HepG2 (cell line): ENCODE data around the gene RBPMS2. TPM values are rescaled to one million over a fixed set of nuclear protein-coding genes. Genes with fewer than 3 reads are reported as not detected.

Experiments
- ATAC-seq: fragments of 200-7000 bp; cut with Tn5 transposase; 3 replicates; pipeline ENCODE4 v1.9.1; 2020; ENCODE audit warnings: mild to moderate bottlenecking, moderate library complexity
- BruUV-seq: library from RNA; stranded (reverse); fragments of 400-500 nt; replicated peaks from 2 replicates; lab custom pipeline; 2021; lab: Mats Ljungman, UMichigan
- CTCF ChIA-PET: fragments of 300-600 bp; formaldehyde crosslinking; extraction: SDS; loops from one replicate; lab custom pipeline; 2021; ENCODE audit warnings: low total read pairs, inconsistent platforms, low intra/inter-chr PET ratio; lab: Yijun Ruan, JAX
- POLR2A ChIA-PET: fragments of 350-600 bp; sonication (Branson Sonifier 250); formaldehyde crosslinking; loops from one replicate; lab custom pipeline; 2020; ENCODE audit warnings: antibody characterized with exemption, inconsistent platforms; lab: Yijun Ruan, JAX
- DNase-seq: peaks from one replicate; pipeline ENCODE4 v3.0.0-alpha.2; 2015; ENCODE audit warnings: low spot score
- FAIRE-seq: peaks from 3 replicates; lab custom pipeline; 2011; peaks lifted over from hg19 to GRCh38; lab: Jason Lieb, UNC
- H2AFZ ChIP-seq: one replicate; pipeline ENCODE4 v1.6.1; 2011; ENCODE audit warnings: low read length, inconsistent platforms
- H3K27ac ChIP-seq: fragments of 300-600 bp; 3 replicates; pipeline ENCODE4 v1.8.0; 2011; ENCODE audit warnings: mixed run types, mild to moderate bottlenecking, mixed read lengths, low read length, inconsistent platforms; ENCODE audit not compliant: insufficient read depth; ENCODE audit errors: extremely low read length
- H3K27me3 ChIP-seq, 2 experiments: fragments of 200-600 bp in 1 of 2; 2 replicates in 1 of 2; 3 replicates in 1 of 2; pipeline versions ENCODE4 v1.6.0 to v1.8.0; 2011; ENCODE audit warnings: low read length in 2 of 2, mild to moderate bottlenecking in 2 of 2, moderate library complexity in 2 of 2, inconsistent platforms in 1 of 2; ENCODE audit not compliant: insufficient read depth in 2 of 2, control insufficient read depth in 1 of 2
- H3K36me3 ChIP-seq, 2 experiments: fragments of 200-600 bp in 1 of 2; replicated peaks in 1 of 2; 2 replicates in 1 of 2; 3 replicates in 1 of 2; pipeline versions ENCODE4 v1.5.1 to v1.8.0; 2011; ENCODE audit warnings: low read length in 2 of 2, inconsistent platforms in 1 of 2; ENCODE audit not compliant: insufficient read depth in 2 of 2, control insufficient read depth in 1 of 2
- H3K4me1 ChIP-seq: 2 replicates; pipeline ENCODE4 v1.5.1; 2012; ENCODE audit warnings: low read length, inconsistent platforms; ENCODE audit not compliant: insufficient read depth
- H3K4me2 ChIP-seq: 2 replicates; pipeline ENCODE4 v1.6.0; 2011; ENCODE audit warnings: low read depth, low read length, inconsistent platforms
- H3K4me3 ChIP-seq, 3 experiments: fragments of 200-600 bp in 1 of 3; sonication (generic), shearing (Covaris generic) in 1 of 3; replicated peaks in 1 of 3; 2 replicates each; pipeline ENCODE4 v1.5.1; 2011 to 2016; ENCODE audit warnings: low read length in 3 of 3, inconsistent platforms in 2 of 3, low read depth in 2 of 3, mild to moderate bottlenecking in 2 of 3, control low read depth in 1 of 3, mixed read lengths in 1 of 3; ENCODE audit not compliant: insufficient read depth in 1 of 3
- H3K79me2 ChIP-seq: one replicate; pipeline ENCODE4 v1.6.1; 2011; ENCODE audit warnings: low read length, inconsistent platforms; ENCODE audit not compliant: insufficient read depth
- H3K9ac ChIP-seq: 2 replicates; pipeline ENCODE4 v1.6.0; 2011; ENCODE audit warnings: mild to moderate bottlenecking, low read depth, low read length, inconsistent platforms; ENCODE audit not compliant: insufficient read depth
- H3K9me3 ChIP-seq: 2 replicates; pipeline ENCODE4 v1.5.1; 2012; ENCODE audit warnings: mild to moderate bottlenecking, low read length
- H4K20me1 ChIP-seq: 2 replicates; pipeline ENCODE4 v1.6.0; 2011; ENCODE audit warnings: inconsistent platforms, mild to moderate bottlenecking, low read length, moderate library complexity; ENCODE audit not compliant: insufficient read depth
- ATRX ChIP-seq: sonication (generic); formaldehyde crosslinking; IDR thresholded peaks from 2 replicates; pipeline ENCODE4 v1.4.0; 2020; ENCODE audit warnings: missing genetic modification reagents, borderline replicate concordance
- FOSL1 ChIP-seq: sonication (generic); formaldehyde crosslinking; IDR thresholded peaks from 2 replicates; pipeline ENCODE4 v1.9.0; 2021; ENCODE audit warnings: missing genetic modification reagents, borderline replicate concordance
- PRMT3 ChIP-seq: sonication (generic); formaldehyde crosslinking; IDR thresholded peaks from 2 replicates; pipeline ENCODE4 v1.8.1; 2022; ENCODE audit warnings: low read depth, mild to moderate bottlenecking, moderate library complexity, missing genetic modification reagents, borderline replicate concordance
- ZMYM3 ChIP-seq: sonication (generic); formaldehyde crosslinking; IDR thresholded peaks from 2 replicates; pipeline ENCODE4 v1.5.1; 2020; ENCODE audit warnings: mild to moderate bottlenecking, missing genetic modification reagents
- ZNF770 ChIP-seq: sonication (generic); formaldehyde crosslinking; IDR thresholded peaks from 2 replicates; pipeline ENCODE4 v1.5.0; 2020; ENCODE audit warnings: mild to moderate bottlenecking, missing genetic modification reagents
- WGBS: methylation state at CpG from one replicate; pipeline ENCODE4 v1.1.6; 2017; ENCODE audit warnings: low lambda C conversion rate; 5-methylcytosine and 5-hydroxymethylcytosine counted together
- in situ Hi-C: cut with HindIII; loops from 2 replicates; pipeline ENCODE4 v1.10.0; 2017; ENCODE audit warnings: low pct_unique_long_range_greater_than_20kb; ENCODE audit not compliant: extremely low pct_ligation_motif_present
- intact Hi-C: fragments of 100-400 bp; cut with micrococcal nuclease; formaldehyde crosslinking; loops from one replicate; pipeline ENCODE4 v1.10.0; 2022; ENCODE audit not compliant: unreplicated experiment
- polyA plus RNA-seq, 8 experiments: library from polyadenylated mRNA; depleted of rRNA in 3 of 8; stranded (reverse) in 7 of 8; unstranded in 1 of 8; fragments of >200 nt; fragmentation: Illumina TruSeq in 4 of 8; extraction: Trizol in 4 of 8; gene quantifications; 2 replicates each; pipeline versions ENCODE4 v1.2.1 to v1.2.3, GENCODE V29; 2011 to 2016; ENCODE audit warnings: low read depth in 4 of 8, missing spikeins in 1 of 8, mixed read lengths in 1 of 8; ENCODE audit not compliant: insufficient read depth in 1 of 8
- total RNA-seq, 5 experiments: library from RNA; depleted of rRNA; stranded (reverse); fragments of >200 nt; fragmentation: Illumina TruSeq; extraction: Trizol; gene quantifications; 2 replicates each; pipeline ENCODE4 v1.2.3, GENCODE V29; 2016; ENCODE audit warnings: low read depth in 1 of 5
- TF ChIP-seq, protein P1 (sequence below): sonication (generic); formaldehyde crosslinking; IDR thresholded peaks from 2 replicates; pipeline ENCODE4 v1.5.0; 2020; ENCODE audit warnings: mild to moderate bottlenecking, missing genetic modification reagents, borderline replicate concordance
- TF ChIP-seq, protein P2 (sequence below): sonication (generic); formaldehyde crosslinking; IDR thresholded peaks from 2 replicates; pipeline ENCODE4 v1.8.1; 2023; ENCODE audit warnings: missing genetic modification reagents, inconsistent platforms, borderline replicate concordance

The RBPMS2 gene
- total and polyA plus RNA-seq, 2 of the 13 experiments (the other 11 are each of a cell fraction or from before 2014, with no cell fraction given), result 0.08 TPM; not detected in 1

DNA sequence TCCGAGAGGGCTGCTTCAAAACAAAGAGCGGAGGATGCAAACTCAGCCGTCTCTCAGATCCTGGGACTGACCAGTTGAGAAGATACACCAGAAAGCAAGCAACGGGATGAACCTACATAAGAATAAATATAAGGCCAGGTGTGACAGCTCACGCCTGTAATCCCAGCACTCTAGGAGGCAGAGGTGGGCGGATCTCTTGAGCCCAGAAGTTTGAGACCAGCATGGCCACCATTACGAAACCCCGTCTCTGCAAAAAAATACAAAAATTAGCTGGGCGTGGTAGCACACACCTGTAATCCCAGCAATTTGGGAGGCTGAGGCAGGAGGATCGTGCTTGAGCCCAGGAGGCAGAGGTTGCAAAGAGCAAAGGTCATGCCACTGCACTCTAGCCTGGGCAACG, 31.7 kb downstream of the RBPMS2 start:
- WGBS, result 41% methylated on average over 9 of the region's 11 CpGs
- no peak overlapping the region for H3K4me3 ChIP-seq
- H3K4me2 ChIP-seq, result no peak overlapping the region
- ATAC-seq, result no peak
- peaks cover 8 to 65% of the 10 kb centered on the region in 2 experiments; a peak in 4 of 5 replicates for H3K27me3 ChIP-seq
- H3K9me3 ChIP-seq, result no peaks in the 10 kb centered on the region
- FAIRE-seq, result no peak
- no peak overlapping the region for H3K27ac ChIP-seq
- BruUV-seq, result no TSS peak
- in situ Hi-C loops, result no loop called here
- H3K79me2 ChIP-seq, result no peaks in the 10 kb centered on the region
- TF ChIP-seq FOSL1 (no peak), ATRX (CRISPR knock-in tag) (no peak), PRMT3 (no peak), ZNF770 (peak; percentile 35; the same call in 1 of the 2 replicates), ZMYM3 (CRISPR knock-in tag) (no peak)
- TF ChIP-seq, protein P1, sequence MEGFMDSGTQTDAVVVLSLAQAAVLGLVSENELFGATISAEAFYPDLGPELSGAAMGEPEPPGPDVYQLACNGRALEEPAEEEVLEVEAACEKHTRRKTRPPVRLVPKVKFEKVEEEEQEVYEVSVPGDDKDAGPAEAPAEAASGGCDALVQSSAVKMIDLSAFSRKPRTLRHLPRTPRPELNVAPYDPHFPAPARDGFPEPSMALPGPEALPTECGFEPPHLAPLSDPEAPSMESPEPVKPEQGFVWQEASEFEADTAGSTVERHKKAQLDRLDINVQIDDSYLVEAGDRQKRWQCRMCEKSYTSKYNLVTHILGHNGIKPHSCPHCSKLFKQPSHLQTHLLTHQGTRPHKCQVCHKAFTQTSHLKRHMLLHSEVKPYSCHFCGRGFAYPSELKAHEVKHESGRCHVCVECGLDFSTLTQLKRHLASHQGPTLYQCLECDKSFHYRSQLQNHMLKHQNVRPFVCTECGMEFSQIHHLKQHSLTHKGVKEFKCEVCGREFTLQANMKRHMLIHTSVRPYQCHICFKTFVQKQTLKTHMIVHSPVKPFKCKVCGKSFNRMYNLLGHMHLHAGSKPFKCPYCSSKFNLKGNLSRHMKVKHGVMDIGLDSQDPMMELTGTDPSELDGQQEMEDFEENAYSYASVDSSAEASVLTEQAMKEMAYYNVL, result no peak
- TF ChIP-seq, protein P2, sequence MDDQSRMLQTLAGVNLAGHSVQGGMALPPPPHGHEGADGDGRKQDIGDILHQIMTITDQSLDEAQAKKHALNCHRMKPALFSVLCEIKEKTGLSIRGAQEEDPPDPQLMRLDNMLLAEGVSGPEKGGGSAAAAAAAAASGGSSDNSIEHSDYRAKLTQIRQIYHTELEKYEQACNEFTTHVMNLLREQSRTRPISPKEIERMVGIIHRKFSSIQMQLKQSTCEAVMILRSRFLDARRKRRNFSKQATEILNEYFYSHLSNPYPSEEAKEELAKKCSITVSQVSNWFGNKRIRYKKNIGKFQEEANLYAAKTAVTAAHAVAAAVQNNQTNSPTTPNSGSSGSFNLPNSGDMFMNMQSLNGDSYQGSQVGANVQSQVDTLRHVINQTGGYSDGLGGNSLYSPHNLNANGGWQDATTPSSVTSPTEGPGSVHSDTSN (CRISPR knock-in tag), result no peak
- TF ChIP-seq, all 625 proteins: peak for 1
- H4K20me1 ChIP-seq, result no peaks in the 10 kb centered on the region
- intact Hi-C loops, result no loop called here
- ChIA-PET CTCF (no interaction called here), POLR2A (no interaction called here)
- no peak overlapping the region for H3K9ac ChIP-seq
- no peaks in the 10 kb centered on the region for H3K4me1 ChIP-seq
- no peaks in the 10 kb centered on the region for H3K36me3 ChIP-seq
- H2AFZ ChIP-seq, result no peak overlapping the region
- no peak for DNase-seq
